Hepatocyte (in vitro differentiated cells): ENCODE data around the gene NDUFB2.

Experiments used
- EZH2 ChIP-seq: fragments of 200-600 bp; sonication (generic); IDR thresholded peaks from 2 replicates; pipeline ENCODE4 v1.6.1; 2016; ENCODE audit warnings: antibody characterized with exemption, mild to moderate bottlenecking, borderline replicate concordance
- EZH2phosphoT487 ChIP-seq: fragments of 200-600 bp; sonication (generic); IDR thresholded peaks from one replicate; pipeline ENCODE4 v1.6.1; 2018; ENCODE audit warnings: antibody characterized with exemption, mild to moderate bottlenecking, low read depth, moderate library complexity; ENCODE audit not compliant: unreplicated experiment, severe bottlenecking
- TF ChIP-seq, protein P1 (sequence below): fragments of 200-600 bp; sonication (generic); IDR thresholded peaks from 2 replicates; pipeline ENCODE4 v1.5.1; 2016; ENCODE audit warnings: antibody characterized with exemption, mild to moderate bottlenecking; ENCODE audit not compliant: poor library complexity

GRCh38 chr7:140719721-140720120 lies 23.2 kb downstream of the NDUFB2 start:
- TF ChIP-seq, protein P1, sequence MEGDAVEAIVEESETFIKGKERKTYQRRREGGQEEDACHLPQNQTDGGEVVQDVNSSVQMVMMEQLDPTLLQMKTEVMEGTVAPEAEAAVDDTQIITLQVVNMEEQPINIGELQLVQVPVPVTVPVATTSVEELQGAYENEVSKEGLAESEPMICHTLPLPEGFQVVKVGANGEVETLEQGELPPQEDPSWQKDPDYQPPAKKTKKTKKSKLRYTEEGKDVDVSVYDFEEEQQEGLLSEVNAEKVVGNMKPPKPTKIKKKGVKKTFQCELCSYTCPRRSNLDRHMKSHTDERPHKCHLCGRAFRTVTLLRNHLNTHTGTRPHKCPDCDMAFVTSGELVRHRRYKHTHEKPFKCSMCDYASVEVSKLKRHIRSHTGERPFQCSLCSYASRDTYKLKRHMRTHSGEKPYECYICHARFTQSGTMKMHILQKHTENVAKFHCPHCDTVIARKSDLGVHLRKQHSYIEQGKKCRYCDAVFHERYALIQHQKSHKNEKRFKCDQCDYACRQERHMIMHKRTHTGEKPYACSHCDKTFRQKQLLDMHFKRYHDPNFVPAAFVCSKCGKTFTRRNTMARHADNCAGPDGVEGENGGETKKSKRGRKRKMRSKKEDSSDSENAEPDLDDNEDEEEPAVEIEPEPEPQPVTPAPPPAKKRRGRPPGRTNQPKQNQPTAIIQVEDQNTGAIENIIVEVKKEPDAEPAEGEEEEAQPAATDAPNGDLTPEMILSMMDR = no peak
- TF ChIP-seq EZH2 (no peak), EZH2phosphoT487 (no peak)
